Hippocampal formation (tissue), 2 donors: Measurements from ENCODE around the gene ALK.

ENCODE experiments used
- DNase-seq, 2 donors: peaks; one replicate each; lab custom pipeline; 2025; lab: John Stamatoyannopoulos, UW

ALK gene

GRCh38 chr2:29400930-29401653, 520.3 kb downstream of the ALK start:
- DNase-seq: no peak

- DNase-seq: no peak
Measured at GRCh38 chr2:29398384-29399237, 522.8 kb downstream of the ALK start.

- no peak for DNase-seq
Measured at GRCh38 chr2:29397713-29398112, 523.7 kb downstream of the ALK start.

- no peak for DNase-seq
Measured at GRCh38 chr2:29397039-29397438, 524.3 kb downstream of the ALK start.

- DNase-seq: no peak
Measured at GRCh38 chr2:29394981-29395350, 526.4 kb downstream of the ALK start.

- DNase-seq: no peak
Measured at GRCh38 chr2:29394311-29394980, 526.9 kb downstream of the ALK start.

- no peak for DNase-seq
Measured at GRCh38 chr2:29393676-29394075, 527.7 kb downstream of the ALK start.

GRCh38 chr2:29392774-29393173, 528.6 kb downstream of the ALK start:
- no peak for DNase-seq

- no peak for DNase-seq
Measured at GRCh38 chr2:29390136-29390535, 531.2 kb downstream of the ALK start.

GRCh38 chr2:29389686-29390085, 531.7 kb downstream of the ALK start:
- no peak for DNase-seq

- DNase-seq: no peak
Measured at GRCh38 chr2:29388071-29388470, 533.3 kb downstream of the ALK start.

- no peak for DNase-seq
Measured at GRCh38 chr2:29382486-29382885, 538.9 kb downstream of the ALK start.

- DNase-seq: no peak
Measured at GRCh38 chr2:29377788-29378187, 543.6 kb downstream of the ALK start.

GRCh38 chr2:29376541-29376940, 544.8 kb downstream of the ALK start:
- DNase-seq: no peak

- DNase-seq: no peak
Measured at GRCh38 chr2:29375843-29376242, 545.5 kb downstream of the ALK start.

GRCh38 chr2:29374823-29375222, 546.6 kb downstream of the ALK start:
- DNase-seq: no peak

- no peak for DNase-seq
Measured at GRCh38 chr2:29373870-29374269, 547.5 kb downstream of the ALK start.

GRCh38 chr2:29372185-29372584, 549.2 kb downstream of the ALK start:
- no peak for DNase-seq

GRCh38 chr2:29370581-29371125, 550.7 kb downstream of the ALK start:
- DNase-seq: no peak

GRCh38 chr2:29370173-29370572, 551.2 kb downstream of the ALK start:
- DNase-seq: no peak

- DNase-seq: no peak
Measured at GRCh38 chr2:29368659-29369040, 552.7 kb downstream of the ALK start.

- DNase-seq: no peak
Measured at GRCh38 chr2:29367986-29368658, 553.3 kb downstream of the ALK start.
